ENCODE results near the gene RGS19.

- TF ChIP-seq CTCF (IDR thresholded peaks at IDR 0.05) (no peak), POLR2A (IDR thresholded peaks at IDR 0.05) (no peak), EP300 (IDR thresholded peaks at IDR 0.05) (no peak)
Observed at GRCh38 chr20:64116016-64116415, 36.7 kb upstream of the RGS19 start.
